SK-N-MC (cell line): ENCODE measurements around the gene LMO3.

Experiments used
- EZH2 ChIP-seq: fragments of 200-600 bp; sonication (generic); IDR thresholded peaks from one replicate; pipeline ENCODE4 v1.6.1; 2017; ENCODE audit warnings: antibody characterized with exemption
- POLR2AphosphoS5 ChIP-seq: IDR thresholded peaks from 2 replicates; pipeline ENCODE4 v1.6.1; 2012; ENCODE audit warnings: mild to moderate bottlenecking, low read depth, low read length, borderline replicate concordance

- TF ChIP-seq EZH2: no peak
- no peak for TF ChIP-seq POLR2AphosphoS5
Observed at GRCh38 chr12:16603260-16603915, 2.6 kb downstream of the LMO3 start.
